HG03196 (cell line): ENCODE data around the gene KPTN.

Experiments
- ATAC-seq: cut with Tn5 transposase; IDR thresholded peaks from one replicate; pipeline ENCODE4 v1.9.1; 2021; ENCODE audit not compliant: unreplicated experiment

KPTN gene

GRCh38 chr19:47436712-47437401 is 47.2 kb downstream of the KPTN start:
- no peak for ATAC-seq

DNA sequence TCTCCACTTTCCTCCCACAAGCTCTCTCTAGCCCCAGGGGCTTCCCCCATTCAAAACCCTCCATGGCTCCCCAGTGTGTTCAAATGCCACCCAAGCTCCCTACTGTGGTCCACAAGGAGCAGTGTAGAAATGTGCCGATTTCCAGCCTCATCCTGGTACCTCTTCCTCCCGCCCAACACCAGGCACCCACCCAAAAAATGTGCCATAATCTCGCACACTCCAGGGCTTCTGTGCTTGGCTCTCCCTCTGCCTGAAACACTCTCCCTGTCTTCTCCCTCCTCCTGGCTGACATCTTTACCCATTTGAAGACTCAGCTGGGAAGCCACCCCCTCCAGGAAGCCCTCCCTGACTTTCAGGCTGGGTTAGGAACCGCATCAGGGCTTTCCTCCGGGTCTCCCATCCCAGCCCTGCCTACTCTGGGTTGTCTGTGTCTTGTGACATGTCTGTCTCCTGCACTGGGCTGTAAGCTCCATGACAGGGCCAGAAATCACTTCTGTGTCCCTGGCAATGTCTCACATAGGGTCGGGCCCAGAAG is 48.1 kb downstream of the KPTN start:
- ATAC-seq = no peak

GRCh38 chr19:47435196-47435595 is 48.8 kb downstream of the KPTN start:
- no peak for ATAC-seq

DNA sequence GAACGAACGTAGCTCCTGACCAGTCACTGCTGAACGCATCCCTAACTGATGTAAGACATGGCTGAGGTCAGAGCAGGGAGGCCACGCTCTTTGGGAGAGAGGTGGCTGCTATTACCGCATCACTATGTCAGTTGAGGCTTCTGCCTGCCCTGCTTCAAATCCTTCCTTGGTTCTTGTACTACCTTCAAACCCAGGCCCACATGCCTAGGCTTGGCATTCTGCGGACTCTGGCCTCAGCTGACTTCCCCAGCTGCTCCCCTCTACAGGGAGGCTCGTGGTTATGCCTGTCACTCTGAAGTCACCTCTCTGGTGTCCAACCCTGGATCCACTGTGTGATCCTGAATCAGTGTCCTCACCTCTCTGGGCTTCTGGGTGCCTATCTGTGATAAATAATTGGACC is 49.9 kb downstream of the KPTN start:
- ATAC-seq = no peak

GRCh38 chr19:47433121-47433520 is 50.9 kb downstream of the KPTN start:
- no peak for ATAC-seq

DNA sequence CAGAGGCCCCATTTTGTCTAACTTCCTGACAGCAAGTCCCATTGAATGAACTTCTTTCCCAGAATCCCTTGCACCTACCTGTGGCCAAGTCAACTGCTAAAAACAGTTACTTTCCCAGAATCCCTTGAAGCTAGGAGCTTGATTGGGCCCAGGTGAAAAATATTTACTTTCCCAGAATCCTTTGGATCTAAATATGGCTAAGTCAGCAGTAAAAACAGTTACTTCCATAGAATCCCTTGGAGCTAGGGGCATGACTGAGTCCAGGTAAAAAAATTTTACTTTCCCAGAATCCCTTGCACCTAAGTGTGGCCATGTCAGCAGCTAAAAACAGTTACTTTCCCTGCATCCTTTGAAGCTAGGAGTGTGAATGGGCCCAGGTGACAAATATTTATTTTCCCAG is 51.5 kb downstream of the KPTN start:
- ATAC-seq = no peak

- no peak for ATAC-seq
Observed at GRCh38 chr19:47432091-47432490, 51.9 kb downstream of the KPTN start.

GRCh38 chr19:47430041-47430802 is 53.8 kb downstream of the KPTN start:
- no peak for ATAC-seq

DNA sequence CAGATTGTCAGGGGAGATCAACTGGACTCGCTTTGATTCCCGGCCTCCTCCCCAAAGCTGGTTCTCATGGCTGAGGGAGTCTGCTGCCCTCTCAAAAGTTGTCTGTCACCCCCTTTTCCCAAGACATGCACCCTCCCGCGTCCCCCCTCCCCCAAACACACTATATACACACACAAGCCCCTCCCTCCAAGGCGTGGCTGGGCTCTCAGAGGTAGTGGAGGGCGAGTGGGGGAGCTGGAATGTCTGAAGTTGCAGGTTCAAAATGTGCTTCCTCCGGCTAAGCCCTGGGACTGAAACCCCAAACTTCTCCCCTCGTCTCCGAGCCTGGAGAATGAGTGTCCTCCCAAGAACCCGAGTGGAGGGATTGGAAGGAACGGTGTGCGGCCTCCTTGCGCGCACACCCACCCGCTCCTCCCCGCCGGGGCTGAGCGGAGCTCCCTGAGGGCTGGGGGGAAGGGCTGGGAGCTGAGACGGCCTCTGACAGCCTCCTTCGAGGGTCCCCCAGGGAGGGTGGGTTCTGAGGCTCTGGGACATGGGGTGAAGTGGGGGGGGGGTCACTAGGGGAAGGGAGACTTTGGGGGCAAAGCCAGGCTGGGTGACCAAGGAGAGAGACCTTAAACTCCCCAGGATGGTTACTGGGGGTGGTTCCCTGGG is 54.8 kb downstream of the KPTN start:
- ATAC-seq = no peak

GRCh38 chr19:47428177-47428894 is 55.7 kb downstream of the KPTN start:
- ATAC-seq = peak; percentile 48

DNA sequence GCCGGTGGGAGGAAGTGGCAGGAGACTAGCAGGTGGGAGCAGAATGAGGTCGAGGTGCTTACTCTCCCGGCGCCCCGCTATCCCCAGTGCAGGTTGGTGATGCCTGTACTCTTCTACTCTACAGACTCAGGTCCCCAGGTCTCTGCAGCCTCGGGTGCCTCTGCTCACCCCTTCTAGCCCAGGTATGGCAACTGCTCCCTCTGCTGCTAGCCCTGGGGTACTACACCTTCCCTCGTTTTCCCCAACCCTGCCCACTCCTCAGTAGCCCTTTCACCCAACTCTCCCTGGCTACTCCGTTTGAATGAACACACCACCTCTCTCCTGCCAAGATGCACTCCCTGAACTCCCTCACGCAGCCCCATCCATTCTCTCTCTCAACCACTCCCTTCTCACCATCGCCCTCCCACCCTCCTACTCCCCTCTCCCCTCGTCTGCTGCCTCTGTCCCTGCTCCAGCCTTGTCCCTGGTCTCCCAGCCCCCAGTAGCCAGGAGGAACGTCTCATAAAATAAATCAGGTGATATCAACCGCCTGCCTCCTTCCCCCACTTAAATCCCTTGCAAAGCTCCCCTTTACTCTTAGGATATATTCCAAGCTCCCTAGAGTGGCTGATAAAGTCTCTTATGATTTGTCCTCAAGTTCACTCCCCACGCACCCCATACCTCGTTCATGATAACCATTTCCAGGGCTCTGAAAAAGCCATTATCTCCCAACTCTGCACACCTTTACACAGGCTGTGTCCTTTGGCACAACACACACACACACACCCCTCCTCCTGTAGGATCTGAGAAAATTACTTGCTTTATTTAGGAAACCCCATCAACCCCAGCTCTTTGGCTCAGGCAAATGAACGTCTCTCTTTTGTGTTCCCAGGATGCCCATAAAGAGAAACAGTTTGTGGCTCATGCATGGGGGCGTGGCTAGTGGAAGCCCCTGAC is 56.5 kb downstream of the KPTN start:
- ATAC-seq = no peak
